ENCODE data around the gene BMI1. TPM values are rescaled to one million over a fixed set of nuclear protein-coding genes. Genes with fewer than 3 reads are reported as not detected.
A peak's percentile ranks its signal among the peaks of the same experiment; 100 is the strongest.

The BMI1 gene
- polyA plus RNA-seq, 1 donor (not counting 4 experiments of a cell fraction or from before 2014, with no cell fraction given): 33.1 TPM

DNA sequence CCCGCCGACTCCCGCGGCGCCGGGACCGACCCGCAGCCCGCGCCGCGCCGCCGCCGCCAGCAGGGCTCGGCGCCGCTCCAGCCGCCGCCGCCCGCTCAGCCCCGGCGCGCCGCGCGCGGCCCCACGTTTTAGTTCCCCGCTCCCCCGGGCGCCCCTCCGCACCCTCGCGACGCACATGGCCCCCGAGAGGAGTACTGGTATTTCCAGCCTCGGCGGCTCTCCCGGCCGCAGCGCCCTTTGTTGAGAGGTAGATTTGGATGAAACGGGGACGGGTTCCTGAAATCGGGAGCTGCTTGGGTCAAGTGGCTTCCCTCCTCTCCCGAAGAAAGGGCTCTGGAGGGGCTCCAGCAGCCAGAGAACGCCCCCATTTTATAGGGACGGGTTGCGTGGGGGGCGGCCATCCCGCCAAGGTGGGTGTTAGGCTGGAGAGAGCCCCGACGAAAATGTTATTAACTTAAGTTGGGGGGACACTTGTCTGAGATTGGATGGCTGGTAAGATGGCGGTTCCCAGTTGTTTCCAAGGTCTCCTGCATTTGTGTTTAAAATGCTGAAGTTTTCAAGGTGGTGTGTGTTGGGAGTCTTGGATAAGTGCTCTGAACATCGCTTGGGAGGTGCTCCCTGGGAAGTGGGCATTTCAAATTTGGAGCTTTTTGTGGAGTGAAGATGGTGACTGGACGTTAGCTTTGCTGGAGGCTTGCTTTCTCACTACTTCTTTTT lies 1.2 kb downstream of the BMI1 start:
- Histone ChIP-seq H3K27me3 (ENCODE audit: control insufficient read depth, extremely low read depth, insufficient read depth, low read length) (peaks cover 14% of the 10 kb centered on the region), H3K9ac (ENCODE audit: control insufficient read depth, extremely low read depth, insufficient read depth, low read length) (peak overlapping the region; percentile 71), H3K4me2 (ENCODE audit: control insufficient read depth, extremely low read depth, insufficient read depth, low read depth, low read length) (peak overlapping the region; percentile 76), H3K4me3 (ENCODE audit: control insufficient read depth in 2 of 3, extremely low read depth in 1 of 3, insufficient read depth in 2 of 3, low read depth in 1 of 3, low read length in 3 of 3) (peak overlapping the region; percentile 58 to 86 (median 74)), H3K79me2 (ENCODE audit: control insufficient read depth, insufficient read depth, low read length) (peaks cover 1% of the 10 kb centered on the region), H3K4me1 (ENCODE audit: control insufficient read depth, extremely low read depth, insufficient read depth, low read length) (peaks cover 30% of the 10 kb centered on the region), H3K27ac (ENCODE audit: control insufficient read depth, insufficient read depth, low read length) (no peak overlapping the region), H2AFZ (ENCODE audit: control insufficient read depth, low read length) (peak overlapping the region; percentile 31), H3K9me1 (ENCODE audit: control insufficient read depth, extremely low read depth, insufficient read depth, low read length) (no peaks in the 10 kb centered on the region), H3K9me3 (ENCODE audit: control insufficient read depth, low read depth, low read length) (no peaks in the 10 kb centered on the region), H4K20me1 (ENCODE audit: control insufficient read depth, extremely low read depth, insufficient read depth, low read length) (no peaks in the 10 kb centered on the region), H3K36me3 (ENCODE audit: control insufficient read depth in 2 of 2, extremely low read depth in 1 of 2, insufficient read depth in 2 of 2, low read length in 2 of 2) (no peaks in the 10 kb centered on the region)
- DNase-seq (ENCODE audit: low read depth, low spot score) (no peak), FAIRE-seq (no peak)
- peak; percentile 100 for TF ChIP-seq EZH2 (IDR thresholded peaks at IDR 0.05; ENCODE audit: low read length)
- TF ChIP-seq, protein P1, sequence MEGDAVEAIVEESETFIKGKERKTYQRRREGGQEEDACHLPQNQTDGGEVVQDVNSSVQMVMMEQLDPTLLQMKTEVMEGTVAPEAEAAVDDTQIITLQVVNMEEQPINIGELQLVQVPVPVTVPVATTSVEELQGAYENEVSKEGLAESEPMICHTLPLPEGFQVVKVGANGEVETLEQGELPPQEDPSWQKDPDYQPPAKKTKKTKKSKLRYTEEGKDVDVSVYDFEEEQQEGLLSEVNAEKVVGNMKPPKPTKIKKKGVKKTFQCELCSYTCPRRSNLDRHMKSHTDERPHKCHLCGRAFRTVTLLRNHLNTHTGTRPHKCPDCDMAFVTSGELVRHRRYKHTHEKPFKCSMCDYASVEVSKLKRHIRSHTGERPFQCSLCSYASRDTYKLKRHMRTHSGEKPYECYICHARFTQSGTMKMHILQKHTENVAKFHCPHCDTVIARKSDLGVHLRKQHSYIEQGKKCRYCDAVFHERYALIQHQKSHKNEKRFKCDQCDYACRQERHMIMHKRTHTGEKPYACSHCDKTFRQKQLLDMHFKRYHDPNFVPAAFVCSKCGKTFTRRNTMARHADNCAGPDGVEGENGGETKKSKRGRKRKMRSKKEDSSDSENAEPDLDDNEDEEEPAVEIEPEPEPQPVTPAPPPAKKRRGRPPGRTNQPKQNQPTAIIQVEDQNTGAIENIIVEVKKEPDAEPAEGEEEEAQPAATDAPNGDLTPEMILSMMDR (optimal IDR thresholded peaks at IDR 0.05 in 1 of 3, IDR thresholded peaks at IDR 0.05 in 1 of 3, conservative IDR thresholded peaks at IDR 0.05 in 1 of 3; ENCODE audit: extremely low read depth in 1 of 3, insufficient read depth in 2 of 3, low read length in 3 of 3): no peak
- dilution Hi-C loops (cut with MboI; ENCODE audit: extremely low pct_ligation_motif_present, low sequenced_read_pairs): no loop called here

DNA sequence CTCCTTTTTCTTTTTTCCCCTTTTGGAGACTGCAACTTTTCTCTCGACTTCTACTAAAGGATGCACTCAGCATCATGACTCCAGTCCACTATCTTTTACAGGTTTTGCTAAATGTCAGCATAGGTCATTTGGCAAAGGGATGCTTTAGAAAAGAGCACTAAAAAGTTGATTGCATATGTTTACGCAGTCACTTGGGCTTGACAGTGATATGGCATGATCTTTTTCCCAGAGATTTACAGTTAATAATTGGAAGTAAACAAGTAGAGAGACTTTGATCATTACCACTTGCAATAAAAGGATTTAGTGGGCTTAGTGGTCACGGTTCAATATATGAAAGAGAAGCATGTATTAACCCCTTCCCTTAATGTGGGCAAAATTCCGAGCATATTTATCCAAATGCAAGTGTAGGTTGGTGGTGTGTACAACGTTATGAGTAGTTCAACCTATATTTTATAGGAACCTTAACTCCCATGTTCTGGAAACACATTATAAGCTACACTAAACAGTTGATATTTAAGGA lies 1.8 kb downstream of the BMI1 start:
- Histone ChIP-seq H3K4me1 (ENCODE audit: control insufficient read depth, extremely low read depth, insufficient read depth, low read length) (peaks cover 28% of the 10 kb centered on the region), H3K4me3 (ENCODE audit: control insufficient read depth in 2 of 3, extremely low read depth in 1 of 3, insufficient read depth in 2 of 3, low read depth in 1 of 3, low read length in 3 of 3) (peak overlapping the region; percentile 58 to 86 (median 74)), H3K27ac (ENCODE audit: control insufficient read depth, insufficient read depth, low read length) (no peak overlapping the region), H3K4me2 (ENCODE audit: control insufficient read depth, extremely low read depth, insufficient read depth, low read depth, low read length) (peak overlapping the region; percentile 76), H2AFZ (ENCODE audit: control insufficient read depth, low read length) (no peak overlapping the region), H3K36me3 (ENCODE audit: control insufficient read depth in 2 of 2, extremely low read depth in 1 of 2, insufficient read depth in 2 of 2, low read length in 2 of 2) (no peaks in the 10 kb centered on the region), H3K27me3 (ENCODE audit: control insufficient read depth, extremely low read depth, insufficient read depth, low read length) (peaks cover 14% of the 10 kb centered on the region), H3K9ac (ENCODE audit: control insufficient read depth, extremely low read depth, insufficient read depth, low read length) (peak overlapping the region; percentile 71), H3K79me2 (ENCODE audit: control insufficient read depth, insufficient read depth, low read length) (peaks cover 1% of the 10 kb centered on the region), H3K9me3 (ENCODE audit: control insufficient read depth, low read depth, low read length) (no peaks in the 10 kb centered on the region), H4K20me1 (ENCODE audit: control insufficient read depth, extremely low read depth, insufficient read depth, low read length) (no peaks in the 10 kb centered on the region), H3K9me1 (ENCODE audit: control insufficient read depth, extremely low read depth, insufficient read depth, low read length) (no peaks in the 10 kb centered on the region)
- DNase-seq (ENCODE audit: low read depth, low spot score) (no peak), FAIRE-seq (no peak)
- no peak for TF ChIP-seq EZH2 (IDR thresholded peaks at IDR 0.05; ENCODE audit: low read length)
- TF ChIP-seq, protein P1 (optimal IDR thresholded peaks at IDR 0.05 in 1 of 3, IDR thresholded peaks at IDR 0.05 in 1 of 3, conservative IDR thresholded peaks at IDR 0.05 in 1 of 3; ENCODE audit: extremely low read depth in 1 of 3, insufficient read depth in 2 of 3, low read length in 3 of 3): no peak
- dilution Hi-C loops (cut with MboI; ENCODE audit: extremely low pct_ligation_motif_present, low sequenced_read_pairs): no loop called here
